Mucosa of stomach (tissue), 1 donor: ENCODE data around the gene GRIN3A.
"Not testable (repeated sequence)": the region's sequence is repeated elsewhere in the genome, so short reads cannot be mapped to it uniquely, and the experiment has no call there.

Experiments
- H3K27me3 ChIP-seq: one replicate; pipeline ENCODE4 v1.7.0; 2013; ENCODE audit warnings: mild to moderate bottlenecking, low read length; ENCODE audit not compliant: control insufficient read depth, insufficient read depth
- H3K36me3 ChIP-seq: one replicate; pipeline ENCODE4 v1.7.0; 2013; ENCODE audit warnings: low read length; ENCODE audit not compliant: control insufficient read depth, insufficient read depth
- H3K4me1 ChIP-seq: one replicate; pipeline ENCODE4 v1.7.0; 2013; ENCODE audit warnings: mild to moderate bottlenecking, low read length; ENCODE audit not compliant: control insufficient read depth, insufficient read depth
- H3K4me3 ChIP-seq: one replicate; pipeline ENCODE4 v1.7.0; 2013; ENCODE audit warnings: low read length
- H3K9ac ChIP-seq: one replicate; pipeline ENCODE4 v1.7.0; 2013; ENCODE audit warnings: mild to moderate bottlenecking, low read length, moderate library complexity
- H3K9me3 ChIP-seq: one replicate; pipeline ENCODE4 v1.7.0; 2013; ENCODE audit warnings: mild to moderate bottlenecking, low read length, moderate library complexity; ENCODE audit not compliant: control insufficient read depth
- donor health status: Pancreatic carcinoma.

GRIN3A gene

GRCh38 chr9:101590074-101590473 is 148.4 kb downstream of the GRIN3A start:
- not testable (repeated sequence) for H3K4me3 ChIP-seq, H3K9ac ChIP-seq, H3K9me3 ChIP-seq, H3K36me3 ChIP-seq, H3K27me3 ChIP-seq, H3K4me1 ChIP-seq

- Histone ChIP-seq H3K4me3 (no peak overlapping the region), H3K27me3 (no peaks in the 10 kb centered on the region), H3K9ac (no peak overlapping the region), H3K36me3 (no peaks in the 10 kb centered on the region), H3K9me3 (no peaks in the 10 kb centered on the region), H3K4me1 (no peaks in the 10 kb centered on the region)
These were observed 151.0 kb downstream of the GRIN3A start for GRCh38 chr9:101587332-101588043.

DNA sequence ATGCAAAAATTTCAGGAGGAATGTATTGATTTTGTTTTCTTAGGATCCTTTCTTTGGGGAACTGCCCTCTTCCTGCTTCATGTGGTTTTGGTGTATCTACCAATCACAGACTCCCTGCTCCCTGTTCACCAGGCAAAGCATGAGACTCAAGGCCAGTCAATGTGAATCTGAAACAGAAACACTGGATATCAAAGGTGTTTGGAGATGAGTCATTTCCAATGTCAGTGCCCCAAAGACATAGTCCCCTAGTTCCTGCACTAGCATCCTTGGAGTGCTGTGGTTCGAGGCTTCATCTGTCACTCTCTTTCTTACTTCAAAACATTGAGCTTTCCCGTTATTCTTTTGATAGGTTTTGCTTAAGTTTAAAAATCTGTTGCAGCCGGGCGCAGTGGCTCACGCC is 151.8 kb downstream of the GRIN3A start:
- H3K9me3 ChIP-seq, result no peaks in the 10 kb centered on the region
- no peaks in the 10 kb centered on the region for H3K4me1 ChIP-seq
- H3K36me3 ChIP-seq, result no peaks in the 10 kb centered on the region
- no peak overlapping the region for H3K4me3 ChIP-seq
- H3K9ac ChIP-seq, result no peak overlapping the region
- no peaks in the 10 kb centered on the region for H3K27me3 ChIP-seq

DNA sequence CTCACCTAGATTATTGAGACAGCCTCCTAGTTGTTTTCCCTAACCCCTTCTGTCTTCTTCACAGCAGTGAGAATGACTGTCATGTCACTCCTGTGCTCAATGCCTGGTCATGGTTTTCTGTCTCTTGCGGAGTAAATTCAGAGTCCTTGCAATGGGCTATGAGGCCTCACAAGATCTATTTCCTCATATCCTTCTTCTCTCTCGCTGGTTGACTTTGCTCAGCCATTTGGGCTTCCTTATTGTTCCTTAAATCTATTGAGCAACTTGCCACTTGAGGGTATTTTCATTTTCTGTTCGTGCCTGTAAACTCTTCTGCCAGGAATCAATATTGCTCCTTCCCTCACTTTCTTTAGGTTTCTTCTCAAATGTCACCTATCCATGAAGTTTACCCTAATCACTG is 152.7 kb downstream of the GRIN3A start:
- no peaks in the 10 kb centered on the region for H3K27me3 ChIP-seq
- H3K4me3 ChIP-seq, result no peak overlapping the region
- no peaks in the 10 kb centered on the region for H3K36me3 ChIP-seq
- H3K4me1 ChIP-seq, result no peaks in the 10 kb centered on the region
- no peaks in the 10 kb centered on the region for H3K9me3 ChIP-seq
- H3K9ac ChIP-seq, result no peak overlapping the region

GRCh38 chr9:101582553-101582952 is 155.9 kb downstream of the GRIN3A start:
- H3K36me3 ChIP-seq, result no peaks in the 10 kb centered on the region
- H3K4me1 ChIP-seq, result no peaks in the 10 kb centered on the region
- H3K27me3 ChIP-seq, result no peaks in the 10 kb centered on the region
- no peak overlapping the region for H3K9ac ChIP-seq
- no peaks in the 10 kb centered on the region for H3K9me3 ChIP-seq
- H3K4me3 ChIP-seq, result no peak overlapping the region

DNA sequence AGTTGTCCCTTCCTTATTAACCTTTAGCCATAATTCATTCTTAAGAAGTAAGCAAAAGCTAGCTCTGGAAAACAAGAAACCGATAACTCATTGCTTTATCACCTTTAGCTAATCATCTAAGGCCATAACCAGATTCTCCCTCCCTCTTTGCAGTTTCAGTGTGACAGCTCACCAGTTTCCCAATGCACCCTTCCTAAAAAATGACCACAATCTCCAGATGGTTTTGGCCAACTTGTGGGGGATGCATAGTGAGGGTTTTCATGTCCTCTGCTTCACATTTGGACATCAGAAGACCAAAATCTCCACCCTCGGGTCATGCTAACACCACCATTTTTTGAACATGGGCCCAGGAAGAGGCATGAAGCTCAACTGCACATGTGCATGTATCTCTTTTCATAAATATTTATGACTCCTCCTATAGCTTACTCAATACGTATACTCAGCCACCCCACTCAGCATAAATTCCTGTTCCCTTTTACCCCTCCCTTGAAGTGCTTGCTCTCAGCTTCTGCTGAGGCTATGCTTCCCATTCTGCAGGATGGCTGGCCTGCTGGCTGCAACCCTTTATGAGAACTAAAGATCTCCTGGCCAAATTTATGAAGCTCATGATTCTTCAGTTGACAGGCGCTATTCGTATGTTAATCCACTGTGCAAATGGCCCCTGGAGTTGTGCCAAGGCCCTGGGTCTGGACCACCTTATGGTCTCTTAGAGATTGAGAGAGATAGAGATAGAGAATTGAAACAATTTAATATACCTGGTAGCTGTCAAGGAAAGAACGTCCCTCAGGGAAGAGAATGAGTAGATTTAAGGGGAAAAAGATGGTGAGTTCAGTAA is 158.5 kb downstream of the GRIN3A start:
- no peak overlapping the region for H3K4me3 ChIP-seq
- H3K9me3 ChIP-seq, result no peaks in the 10 kb centered on the region
- no peaks in the 10 kb centered on the region for H3K27me3 ChIP-seq
- H3K36me3 ChIP-seq, result no peaks in the 10 kb centered on the region
- H3K9ac ChIP-seq, result no peak overlapping the region
- H3K4me1 ChIP-seq, result peaks cover 8% of the 10 kb centered on the region

DNA sequence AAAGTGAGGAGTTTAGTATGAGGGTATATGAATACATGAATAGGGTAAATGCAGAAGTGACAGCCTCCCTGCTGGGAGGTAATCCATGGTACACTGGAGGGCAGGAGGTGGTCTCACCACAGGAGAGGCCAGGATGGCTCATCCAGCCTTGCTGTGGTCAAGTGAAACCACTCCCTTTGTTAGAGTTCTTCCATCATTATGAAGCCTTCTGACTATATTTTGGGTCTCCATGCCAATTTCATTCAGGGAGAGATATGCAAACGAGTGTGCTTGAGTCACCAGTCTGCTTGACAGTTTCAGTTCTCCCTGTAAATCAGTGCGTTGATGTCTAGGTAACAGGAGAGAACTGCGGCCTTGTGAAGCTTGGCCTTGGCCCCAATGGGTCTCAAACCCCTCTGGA is 160.1 kb downstream of the GRIN3A start:
- Histone ChIP-seq H3K4me1 (peaks cover 13% of the 10 kb centered on the region), H3K9ac (no peak overlapping the region), H3K4me3 (no peak overlapping the region), H3K9me3 (no peaks in the 10 kb centered on the region), H3K27me3 (no peaks in the 10 kb centered on the region), H3K36me3 (no peaks in the 10 kb centered on the region)

- H3K9me3 ChIP-seq, result no peaks in the 10 kb centered on the region
- peaks cover 13% of the 10 kb centered on the region for H3K4me1 ChIP-seq
- H3K4me3 ChIP-seq, result no peak overlapping the region
These were observed 163.6 kb downstream of the GRIN3A start for GRCh38 chr9:101574731-101575333.

DNA sequence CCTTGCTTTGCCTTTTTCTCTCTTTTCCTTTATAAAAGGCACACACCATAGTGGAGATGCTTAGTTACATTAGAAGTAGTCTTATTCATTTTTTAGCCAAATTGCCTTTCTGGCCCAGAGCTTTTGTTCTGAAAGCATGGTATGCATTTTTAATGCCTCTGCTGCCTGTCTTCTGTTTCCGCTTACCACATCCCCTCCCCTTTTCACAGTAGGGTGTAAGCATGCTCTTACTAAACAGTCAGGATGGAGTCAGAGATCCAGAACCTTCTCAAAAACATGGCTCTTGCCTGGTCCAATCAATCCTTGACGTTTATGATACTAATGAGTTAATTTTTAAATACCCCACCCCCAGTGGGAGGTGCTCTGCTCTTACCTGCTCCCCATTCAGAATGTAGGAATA is 166.1 kb downstream of the GRIN3A start:
- Histone ChIP-seq H3K4me3 (no peak overlapping the region), H3K9me3 (no peaks in the 10 kb centered on the region), H3K9ac (no peak overlapping the region), H3K36me3 (no peaks in the 10 kb centered on the region), H3K4me1 (peaks cover 13% of the 10 kb centered on the region), H3K27me3 (no peaks in the 10 kb centered on the region)

More at GRCh38 chr9:101574731-101575333, 163.6 kb downstream of the GRIN3A start:
- Histone ChIP-seq H3K36me3 (no peaks in the 10 kb centered on the region), H3K9ac (no peak overlapping the region), H3K27me3 (no peaks in the 10 kb centered on the region)

DNA sequence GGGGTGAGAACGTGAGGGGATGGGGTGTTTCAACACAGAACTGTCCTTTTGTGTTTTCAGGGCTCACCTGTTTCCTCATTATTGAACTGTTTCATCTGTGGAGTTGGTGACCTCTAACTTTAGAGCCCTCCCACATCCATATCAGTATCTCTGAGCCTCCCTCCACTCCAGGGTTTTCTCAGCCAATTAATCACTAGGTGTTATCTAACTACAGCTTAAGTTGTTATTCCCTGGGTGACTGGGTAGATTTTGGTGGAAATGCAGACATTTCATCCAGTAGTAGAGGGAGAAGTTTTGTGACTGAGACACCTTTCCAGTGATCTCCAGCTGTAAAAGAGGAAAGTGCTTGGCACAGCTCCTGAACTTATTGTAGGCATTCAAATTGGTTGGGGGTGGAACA is 167.3 kb downstream of the GRIN3A start:
- Histone ChIP-seq H3K4me3 (no peak overlapping the region), H3K9ac (no peak overlapping the region), H3K4me1 (peaks cover 13% of the 10 kb centered on the region), H3K36me3 (no peaks in the 10 kb centered on the region), H3K27me3 (no peaks in the 10 kb centered on the region), H3K9me3 (no peaks in the 10 kb centered on the region)

- Histone ChIP-seq H3K4me3 (no peak overlapping the region), H3K9ac (no peak overlapping the region), H3K27me3 (no peaks in the 10 kb centered on the region), H3K36me3 (no peaks in the 10 kb centered on the region), H3K9me3 (no peaks in the 10 kb centered on the region), H3K4me1 (peaks cover 4% of the 10 kb centered on the region)
These were observed 168.5 kb downstream of the GRIN3A start for GRCh38 chr9:101569741-101570501.
